CD14-positive monocyte (primary cell): Measurements from ENCODE around the gene TNFSF8. TPM values are rescaled to one million over a fixed set of nuclear protein-coding genes. Genes with fewer than 3 reads are reported as not detected.

Experiments
- DNase-seq, 3 donors: peaks; one replicate each; pipeline ENCODE4 v3.0.0-alpha.2; 2011 to 2022
- H2AFZ ChIP-seq: 2 replicates; pipeline ENCODE4 v1.6.0; 2012; ENCODE audit warnings: mild to moderate bottlenecking, low read depth, low read length, inconsistent platforms; ENCODE audit not compliant: insufficient read depth, poor library complexity, severe bottlenecking
- H3K27ac ChIP-seq, 2 donors: 1 replicate in 1 of 2; 2 replicates in 1 of 2; pipeline ENCODE4 v1.5.1; 2012 to 2013; ENCODE audit warnings: low read length in 2 of 2, control low read depth in 1 of 2, inconsistent platforms in 1 of 2, low read depth in 1 of 2, mild to moderate bottlenecking in 1 of 2
- H3K27me3 ChIP-seq, 2 donors: one replicate each; pipeline versions ENCODE4 v1.6.0 to v1.6.1; 2011 to 2013; ENCODE audit warnings: low read length in 2 of 2; ENCODE audit not compliant: control insufficient read depth in 2 of 2, insufficient read depth in 2 of 2
- H3K36me3 ChIP-seq, 2 donors: replicated peaks in 1 of 2; 1 replicate in 1 of 2; 2 replicates in 1 of 2; pipeline versions ENCODE4 v1.5.1 to v1.6.1; 2012 to 2013; ENCODE audit warnings: low read length in 2 of 2, control low read depth in 1 of 2, inconsistent platforms in 1 of 2, mild to moderate bottlenecking in 1 of 2; ENCODE audit not compliant: insufficient read depth in 2 of 2, control insufficient read depth in 1 of 2
- H3K4me1 ChIP-seq, 2 donors: 1 replicate in 1 of 2; 2 replicates in 1 of 2; pipeline versions ENCODE4 v1.5.1 to v1.6.1; 2012 to 2013; ENCODE audit warnings: low read length in 2 of 2, control low read depth in 1 of 2, inconsistent platforms in 1 of 2, mild to moderate bottlenecking in 1 of 2, moderate library complexity in 1 of 2; ENCODE audit not compliant: insufficient read depth in 2 of 2, control insufficient read depth in 1 of 2
- H3K4me2 ChIP-seq: replicated peaks from 2 replicates; pipeline ENCODE3; 2012; ENCODE audit warnings: low read length, moderate library complexity, mild to moderate bottlenecking; ENCODE audit not compliant: poor library complexity, severe bottlenecking; ENCODE audit errors: extremely low read depth
- H3K4me3 ChIP-seq, 3 experiments: fragments of 200-600 bp in 1 of 3; sonication (generic) in 1 of 3; replicated peaks in 1 of 3; 1 replicate in 2 of 3; 2 replicates in 1 of 3; pipeline ENCODE4 v1.5.1; 2011 to 2013; ENCODE audit warnings: low read length in 3 of 3, mild to moderate bottlenecking in 3 of 3, control low read depth in 2 of 3, low read depth in 2 of 3, inconsistent platforms in 1 of 3, moderate library complexity in 1 of 3
- H3K79me2 ChIP-seq: 2 replicates; pipeline ENCODE4 v1.6.0; 2012; ENCODE audit warnings: mild to moderate bottlenecking, control low read depth, inconsistent platforms, low read length, moderate library complexity; ENCODE audit not compliant: insufficient read depth
- H3K9ac ChIP-seq: 2 replicates; pipeline ENCODE4 v1.6.0; 2017; ENCODE audit warnings: low read length, mild to moderate bottlenecking; ENCODE audit not compliant: insufficient read depth, poor library complexity, severe bottlenecking
- H3K9me3 ChIP-seq, 2 donors: replicated peaks in 1 of 2; 1 replicate in 1 of 2; 2 replicates in 1 of 2; pipeline versions ENCODE4 v1.5.1 to v1.6.1; 2012 to 2013; ENCODE audit warnings: low read length in 2 of 2, control low read depth in 1 of 2; ENCODE audit not compliant: control insufficient read depth in 1 of 2, insufficient read depth in 1 of 2
- H4K20me1 ChIP-seq: 2 replicates; pipeline ENCODE4 v1.6.0; 2012; ENCODE audit warnings: mild to moderate bottlenecking, low read length, control low read depth, moderate library complexity; ENCODE audit not compliant: insufficient read depth
- H3K27ac Mint-ChIP-seq, 7 donors: one replicate each; pipeline ENCODE4 v1.8.0; 2020; ENCODE audit warnings: mild to moderate bottlenecking in 7 of 7, mixed read lengths in 7 of 7, moderate library complexity in 6 of 7, inconsistent platforms in 2 of 7
- H3K27me3 Mint-ChIP-seq, 3 donors: one replicate each; pipeline ENCODE4 v1.8.0; 2021 to 2022; ENCODE audit warnings: low read depth in 3 of 3, mild to moderate bottlenecking in 3 of 3, mixed read lengths in 3 of 3, moderate library complexity in 3 of 3, inconsistent platforms in 1 of 3
- H3K36me3 Mint-ChIP-seq, 2 donors: one replicate each; pipeline ENCODE4 v1.8.0; 2020; ENCODE audit warnings: mixed read lengths in 2 of 2, inconsistent platforms in 1 of 2, mild to moderate bottlenecking in 1 of 2
- H3K4me1 Mint-ChIP-seq: one replicate; pipeline ENCODE4 v1.8.0; 2020; ENCODE audit warnings: mild to moderate bottlenecking, mixed read lengths
- H3K4me3 Mint-ChIP-seq, 2 donors: one replicate each; pipeline ENCODE4 v1.8.0; 2020; ENCODE audit warnings: mild to moderate bottlenecking in 2 of 2, mixed read lengths in 2 of 2, moderate library complexity in 1 of 2
- H3K9me3 Mint-ChIP-seq, 7 donors: one replicate each; pipeline ENCODE4 v1.8.0; 2020 to 2022; ENCODE audit warnings: mixed read lengths in 7 of 7, mild to moderate bottlenecking in 6 of 7, moderate library complexity in 6 of 7, inconsistent platforms in 2 of 7
- CTCF ChIP-seq: fragments of 200-600 bp; IDR thresholded peaks from one replicate; pipeline ENCODE4 v1.8.0; 2022; ENCODE audit warnings: antibody characterized with exemption, mild to moderate bottlenecking
- intact Hi-C, 2 donors: fragments of 100-400 bp; cut with micrococcal nuclease; formaldehyde crosslinking; loops; one replicate each; pipeline versions ENCODE4 v1.15.0 to v1.15.1; 2023
- polyA plus RNA-seq, 3 donors: library from polyadenylated mRNA; depleted of rRNA in 1 of 3; unstranded in 2 of 3; stranded (reverse) in 1 of 3; fragments of 300-500 nt in 2 of 3; fragments of >200 nt in 1 of 3; fragmentation: Illumina TruSeq in 2 of 3; gene quantifications; 1 replicate in 2 of 3; 2 replicates in 1 of 3; pipeline ENCODE4 v1.2.3, GENCODE V29; 2012 to 2021

The TNFSF8 gene
- polyA plus RNA-seq, 3 donors: 27.8 to 42.9 (median 34.0) TPM

GRCh38 chr9:114896344-114896743, 34.0 kb downstream of the TNFSF8 start:
- H2AFZ ChIP-seq: no peak overlapping the region
- H3K79me2 ChIP-seq: no peaks in the 10 kb centered on the region
- H3K4me1 ChIP-seq: peaks cover 72 to 76% of the 10 kb centered on the region in 2 donors
- H4K20me1 ChIP-seq: peaks cover 26% of the 10 kb centered on the region
- no peaks in the 10 kb centered on the region for H3K27me3 ChIP-seq
- H3K27ac ChIP-seq: no peak overlapping the region
- Mint-ChIP-seq H3K27me3 (peaks cover 0 to 1% (median 0%) of the 10 kb centered on the region in 3 donors), H3K9me3 (peaks cover 0 to 3% (median 0%) of the 10 kb centered on the region in 7 donors), H3K4me1 (peaks cover 40% of the 10 kb centered on the region), H3K27ac (no peak overlapping the region), H3K4me3 (no peak overlapping the region), H3K36me3 (peaks cover 14 to 17% of the 10 kb centered on the region in 2 donors)
- H3K4me2 ChIP-seq: no peak overlapping the region
- H3K9ac ChIP-seq: no peak overlapping the region
- intact Hi-C loops: loop anchor here in 1 of 2 donors (5.0 to 10.0 kb wide), 2 partner anchors 92 to 159 kb away; partner anchors contain the start of gene TNFSF15
- no peak overlapping the region for H3K4me3 ChIP-seq
- DNase-seq: no peak
- no peak for TF ChIP-seq CTCF
- H3K36me3 ChIP-seq: peaks cover 0 to 11% of the 10 kb centered on the region in 2 donors
- H3K9me3 ChIP-seq: no peaks in the 10 kb centered on the region

DNA sequence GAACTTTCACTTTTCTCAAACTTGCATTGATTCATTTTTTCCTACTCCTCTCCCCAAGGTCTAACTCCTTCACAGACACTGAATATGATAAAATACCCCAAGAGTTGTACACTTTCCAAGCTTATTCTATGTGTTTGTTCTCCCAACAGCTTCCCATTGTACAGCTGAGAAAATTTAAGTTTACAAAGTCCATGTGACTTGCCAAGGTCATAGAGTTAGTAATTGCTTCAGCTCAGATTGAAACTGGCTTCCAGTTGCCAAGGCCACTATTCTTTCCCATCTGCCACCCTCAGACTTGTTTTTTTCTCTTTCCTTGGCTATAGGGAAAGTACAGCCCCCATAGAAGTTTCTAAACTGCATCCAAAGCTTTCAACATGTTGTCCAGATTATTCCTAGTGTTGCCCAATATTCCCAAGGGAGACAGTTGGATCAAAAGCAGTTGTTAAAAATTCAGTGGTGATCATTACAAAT, 34.8 kb downstream of the TNFSF8 start:
- TF ChIP-seq CTCF: no peak
- H3K27ac ChIP-seq: peak overlapping the region in 1 of 2 donors; percentile 84
- H3K79me2 ChIP-seq: no peaks in the 10 kb centered on the region
- peak overlapping the region; percentile 32 for H3K4me2 ChIP-seq
- no peak overlapping the region for H2AFZ ChIP-seq
- H3K4me3 ChIP-seq: peak overlapping the region in 1 of 3 experiments; percentile 21
- Mint-ChIP-seq H3K27ac (peak overlapping the region; percentile 84 to 97 (median 92)), H3K36me3 (peaks cover 7 to 9% of the 10 kb centered on the region in 2 donors), H3K27me3 (peaks cover 0 to 1% (median 0%) of the 10 kb centered on the region in 3 donors), H3K4me3 (peak overlapping the region in 1 of 2 donors; percentile 36), H3K9me3 (peaks cover 0 to 3% (median 0%) of the 10 kb centered on the region in 7 donors), H3K4me1 (peaks cover 38% of the 10 kb centered on the region)
- H3K9ac ChIP-seq: no peak overlapping the region
- no peaks in the 10 kb centered on the region for H3K9me3 ChIP-seq
- H4K20me1 ChIP-seq: peaks cover 19% of the 10 kb centered on the region
- intact Hi-C loops: loop anchor here in 1 of 2 donors (2.0 to 10.0 kb wide), 3 partner anchors 91 to 158 kb away; partner anchors contain the start of gene TNFSF15
- no peaks in the 10 kb centered on the region for H3K27me3 ChIP-seq
- peaks cover 0 to 4% of the 10 kb centered on the region in 2 donors for H3K36me3 ChIP-seq
- no peak for DNase-seq
- peaks cover 72% of the 10 kb centered on the region in 2 donors for H3K4me1 ChIP-seq
